ENCODE data around the gene SERINC2. TPM values are rescaled to one million over a fixed set of nuclear protein-coding genes. Genes with fewer than 3 reads are reported as not detected.

SERINC2 gene
- total RNA-seq, 3 donors from 2014 or later = 146 to 381 (median 225) TPM

DNA sequence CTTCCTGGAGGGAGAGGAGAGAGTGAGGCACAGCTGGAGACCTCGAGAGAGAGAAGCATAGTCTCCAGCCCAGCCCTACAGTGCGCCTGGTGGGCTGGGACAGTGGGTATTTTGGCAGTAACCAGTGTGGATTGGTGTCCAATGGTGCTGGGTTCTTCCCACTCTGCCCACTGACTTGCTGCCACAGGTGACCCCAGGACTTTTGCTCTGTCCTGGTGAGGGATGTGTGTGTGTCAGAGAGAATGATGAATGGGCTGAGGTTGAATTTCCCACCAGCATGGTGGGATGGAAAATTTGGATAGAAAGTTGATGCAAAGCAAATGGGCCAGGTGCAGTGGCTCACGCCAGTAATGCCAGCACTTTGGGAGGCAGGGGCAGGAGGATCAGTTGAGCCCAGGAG is 26.3 kb downstream of the SERINC2 start:
- TF ChIP-seq, protein P1, sequence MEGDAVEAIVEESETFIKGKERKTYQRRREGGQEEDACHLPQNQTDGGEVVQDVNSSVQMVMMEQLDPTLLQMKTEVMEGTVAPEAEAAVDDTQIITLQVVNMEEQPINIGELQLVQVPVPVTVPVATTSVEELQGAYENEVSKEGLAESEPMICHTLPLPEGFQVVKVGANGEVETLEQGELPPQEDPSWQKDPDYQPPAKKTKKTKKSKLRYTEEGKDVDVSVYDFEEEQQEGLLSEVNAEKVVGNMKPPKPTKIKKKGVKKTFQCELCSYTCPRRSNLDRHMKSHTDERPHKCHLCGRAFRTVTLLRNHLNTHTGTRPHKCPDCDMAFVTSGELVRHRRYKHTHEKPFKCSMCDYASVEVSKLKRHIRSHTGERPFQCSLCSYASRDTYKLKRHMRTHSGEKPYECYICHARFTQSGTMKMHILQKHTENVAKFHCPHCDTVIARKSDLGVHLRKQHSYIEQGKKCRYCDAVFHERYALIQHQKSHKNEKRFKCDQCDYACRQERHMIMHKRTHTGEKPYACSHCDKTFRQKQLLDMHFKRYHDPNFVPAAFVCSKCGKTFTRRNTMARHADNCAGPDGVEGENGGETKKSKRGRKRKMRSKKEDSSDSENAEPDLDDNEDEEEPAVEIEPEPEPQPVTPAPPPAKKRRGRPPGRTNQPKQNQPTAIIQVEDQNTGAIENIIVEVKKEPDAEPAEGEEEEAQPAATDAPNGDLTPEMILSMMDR (IDR thresholded peaks at IDR 0.05) = no peak
- ATAC-seq = no peak

DNA sequence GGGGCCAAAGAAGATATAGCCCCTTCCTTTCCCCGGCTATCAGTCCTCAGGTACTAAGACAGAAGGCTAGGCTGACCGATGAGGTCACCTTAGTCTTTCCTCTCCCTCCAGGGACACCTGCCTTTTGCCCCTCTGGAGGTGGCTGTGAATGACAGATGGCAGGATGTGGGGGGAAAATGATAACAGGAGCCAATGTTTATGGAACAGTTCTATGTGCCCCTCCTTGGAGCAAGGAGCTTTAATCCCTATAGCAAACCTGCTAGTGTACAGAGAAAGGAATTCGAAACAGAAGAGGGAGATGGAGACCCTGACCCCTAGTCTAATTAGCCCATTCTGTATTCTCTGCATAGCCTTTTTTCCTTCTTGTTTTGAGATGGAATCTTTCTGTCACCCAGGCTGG is 28.1 kb downstream of the SERINC2 start:
- intact Hi-C loops (cut with DNase I, micrococcal nuclease) = no loop called here
- Histone ChIP-seq H3K36me3 (ENCODE audit: low read depth) (no peaks in the 10 kb centered on the region), H3K9me3 (no peaks in the 10 kb centered on the region), H3K4me1 (ENCODE audit: low read depth) (peaks cover 11% of the 10 kb centered on the region), H3K4me3 (no peak overlapping the region)
- TF ChIP-seq, protein P1 (IDR thresholded peaks at IDR 0.05) = no peak
- no peak for DNase-seq
- no peak for ATAC-seq

More for the DNA sequence above, 26.3 kb downstream of the SERINC2 start:
- Histone ChIP-seq H3K4me1 (ENCODE audit: low read depth) (peaks cover 6% of the 10 kb centered on the region), H3K36me3 (ENCODE audit: low read depth) (no peaks in the 10 kb centered on the region), H3K9me3 (no peaks in the 10 kb centered on the region), H3K4me3 (no peak overlapping the region)
- intact Hi-C loops (cut with DNase I, micrococcal nuclease) = no loop called here
- no peak for DNase-seq

DNA sequence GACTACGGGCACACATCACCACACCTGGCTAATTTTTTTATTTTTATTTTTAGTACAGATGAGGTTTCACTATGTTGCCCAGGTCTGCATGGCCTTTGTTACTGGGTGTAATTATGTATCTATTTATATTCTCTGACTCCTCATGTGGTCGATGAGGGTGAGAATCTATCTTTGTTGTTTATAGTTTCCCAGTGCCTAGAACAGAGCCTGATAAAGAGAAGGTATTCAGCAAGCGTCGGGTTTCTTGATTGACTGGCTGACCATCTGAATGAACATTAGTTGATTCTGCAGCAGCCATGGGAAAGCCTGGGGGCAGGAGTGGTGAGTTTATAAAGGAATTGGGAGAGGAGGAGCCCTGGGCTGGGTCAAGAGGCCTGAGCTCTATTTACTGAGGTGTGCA is 28.5 kb downstream of the SERINC2 start:
- ATAC-seq = peak; percentile 21
- Histone ChIP-seq H3K9me3 (no peaks in the 10 kb centered on the region), H3K4me1 (ENCODE audit: low read depth) (peaks cover 11% of the 10 kb centered on the region), H3K4me3 (no peak overlapping the region), H3K36me3 (ENCODE audit: low read depth) (no peaks in the 10 kb centered on the region)
- TF ChIP-seq, protein P1 (IDR thresholded peaks at IDR 0.05) = no peak
- intact Hi-C loops (cut with DNase I, micrococcal nuclease) = no loop called here
- no peak for DNase-seq

DNA sequence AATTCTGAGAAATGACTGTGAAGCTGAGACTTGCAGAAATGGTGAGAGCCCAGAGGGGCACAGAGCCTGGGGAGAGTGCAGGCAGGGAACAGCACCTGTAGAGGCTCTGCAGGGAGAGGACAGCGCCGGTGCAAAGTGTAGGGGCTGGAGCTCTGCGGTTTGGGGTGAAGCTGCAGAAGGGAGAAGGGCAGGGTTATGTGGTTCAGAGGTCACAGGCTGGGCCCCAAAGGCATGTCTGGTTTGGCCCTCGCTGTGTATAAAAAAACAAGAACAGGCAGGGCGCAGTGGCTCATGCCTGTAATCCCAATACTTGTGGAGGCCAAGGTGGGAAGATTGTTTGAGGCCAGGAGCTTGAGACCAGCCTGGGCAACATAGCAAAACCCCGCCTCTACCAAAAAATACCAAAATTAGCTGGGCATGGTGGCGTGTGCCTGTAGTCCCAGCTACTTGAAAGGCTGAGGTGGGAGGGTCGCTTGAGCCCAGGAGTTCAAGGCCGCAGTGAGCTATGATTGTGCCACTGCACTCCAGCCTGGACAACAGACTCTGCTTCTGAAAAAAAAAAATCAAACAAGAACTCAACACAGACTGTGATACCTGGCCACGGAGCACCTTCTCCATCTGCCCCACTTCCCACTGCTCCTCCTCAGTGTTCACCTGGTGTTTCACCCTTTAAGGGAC is 29.1 kb downstream of the SERINC2 start:
- H3K4me1 ChIP-seq (ENCODE audit: low read depth) = peaks cover 11% of the 10 kb centered on the region

DNA sequence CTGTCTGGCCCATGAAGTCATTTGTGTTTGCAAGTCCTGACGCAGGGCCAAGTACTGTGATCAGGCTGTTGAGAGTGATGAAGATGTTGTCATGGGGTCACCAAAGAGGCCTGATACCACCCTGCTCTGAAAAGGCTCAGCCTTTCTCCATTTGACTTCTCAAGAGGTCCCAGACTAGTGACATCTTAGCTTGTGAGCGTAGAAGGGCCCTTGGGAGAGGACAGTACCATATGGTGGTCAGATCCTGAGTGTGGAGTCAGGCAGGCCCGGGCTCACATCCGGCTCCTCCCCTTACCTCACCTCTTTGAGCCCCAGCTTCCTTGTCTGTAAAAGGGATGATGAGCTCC is 29.6 kb downstream of the SERINC2 start:
- TF ChIP-seq, protein P1 (IDR thresholded peaks at IDR 0.05) = no peak
- Histone ChIP-seq H3K9me3 (no peaks in the 10 kb centered on the region), H3K36me3 (ENCODE audit: low read depth) (no peaks in the 10 kb centered on the region), H3K4me3 (no peak overlapping the region), H3K4me1 (ENCODE audit: low read depth) (peaks cover 11% of the 10 kb centered on the region)
- DNase-seq (no peak), ATAC-seq (no peak)
- intact Hi-C loops (cut with DNase I, micrococcal nuclease) = no loop called here

More for the DNA sequence above, 29.1 kb downstream of the SERINC2 start:
- no peaks in the 10 kb centered on the region for H3K9me3 ChIP-seq
- ATAC-seq (no peak), DNase-seq (no peak)
- H3K4me3 ChIP-seq = no peak overlapping the region
- intact Hi-C loops (cut with DNase I, micrococcal nuclease) = no loop called here
- H3K36me3 ChIP-seq (ENCODE audit: low read depth) = no peaks in the 10 kb centered on the region
- TF ChIP-seq, protein P1 (IDR thresholded peaks at IDR 0.05) = no peak

DNA sequence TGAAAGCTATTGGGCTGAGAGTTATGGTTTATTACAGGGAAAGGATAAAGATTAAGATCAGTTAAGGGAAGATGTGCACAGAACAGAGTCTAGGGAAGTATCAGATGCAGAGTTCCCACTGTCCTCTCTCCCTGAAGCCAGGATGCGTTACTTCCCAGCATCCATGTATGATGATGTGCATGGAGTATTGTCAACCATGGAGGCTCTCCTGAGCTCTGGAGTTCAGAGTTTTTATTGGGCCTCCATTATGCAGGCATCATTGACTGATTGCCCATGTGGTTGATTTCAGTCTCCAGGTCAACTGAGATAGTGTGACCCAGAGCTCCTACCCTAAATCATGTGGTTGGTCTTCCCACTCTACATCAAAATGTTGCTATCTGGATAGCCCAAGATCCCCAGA is 30.7 kb downstream of the SERINC2 start:
- DNase-seq = no peak
- no peak for ATAC-seq
- intact Hi-C loops (cut with DNase I, micrococcal nuclease) = no loop called here
- Histone ChIP-seq H3K9me3 (no peaks in the 10 kb centered on the region), H3K4me1 (ENCODE audit: low read depth) (peaks cover 11% of the 10 kb centered on the region), H3K36me3 (ENCODE audit: low read depth) (no peaks in the 10 kb centered on the region), H3K4me3 (no peak overlapping the region)
- TF ChIP-seq, protein P1 (IDR thresholded peaks at IDR 0.05) = no peak
